B cell (primary cell): ENCODE measurements around the gene ZNF581. TPM values are rescaled to one million over a fixed set of nuclear protein-coding genes. Genes with fewer than 3 reads are reported as not detected.

Experiments used
- ATAC-seq: fragments of 200-7000 bp; cut with Tn5 transposase; one replicate; pipeline ENCODE4 v1.10.0; 2021; ENCODE audit warnings: low read depth, mild to moderate bottlenecking, moderate number of reproducible peaks, moderate library complexity
- CTCF ChIA-PET: fragments of 350-600 bp; sonication (Branson Sonifier 250); formaldehyde crosslinking; loops from one replicate; lab custom pipeline; 2021; ENCODE audit warnings: antibody characterized with exemption, inconsistent platforms; lab: Charles Lee
- POLR2A ChIA-PET: fragments of 350-600 bp; sonication (Branson Sonifier 250); formaldehyde crosslinking; loops from one replicate; lab custom pipeline; 2021; ENCODE audit warnings: antibody characterized with exemption; lab: Charles Lee
- DNase-seq: peaks from one replicate; pipeline ENCODE4 v3.0.0; 2013
- H2AFZ ChIP-seq: 2 replicates; pipeline ENCODE4 v1.6.1; 2012; ENCODE audit warnings: mild to moderate bottlenecking, low read depth, low read length; ENCODE audit not compliant: insufficient read depth, poor library complexity, severe bottlenecking
- H3K27ac ChIP-seq, 2 donors: 1 replicate in 1 of 2; 2 replicates in 1 of 2; pipeline ENCODE4 v1.5.1; 2012 to 2013; ENCODE audit warnings: low read length in 2 of 2, mild to moderate bottlenecking in 2 of 2, moderate library complexity in 1 of 2
- H3K27me3 ChIP-seq, 4 experiments: fragments of 200-600 bp in 1 of 4; sonication (generic) in 1 of 4; replicated peaks in 1 of 4; 1 replicate in 2 of 4; 2 replicates in 2 of 4; pipeline versions ENCODE4 v1.6.1 to v1.7.0; 2013 to 2016; ENCODE audit warnings: low read length in 3 of 4, mild to moderate bottlenecking in 2 of 4, mixed read lengths in 1 of 4, moderate library complexity in 1 of 4; ENCODE audit not compliant: insufficient read depth in 4 of 4, control insufficient read depth in 3 of 4; ENCODE audit errors: control extremely low read depth in 1 of 4
- H3K36me3 ChIP-seq, 2 experiments: replicated peaks in 1 of 2; 1 replicate in 1 of 2; 2 replicates in 1 of 2; pipeline versions ENCODE4 v1.6.1 to v1.7.1; 2013; ENCODE audit warnings: low read length in 1 of 2; ENCODE audit not compliant: insufficient read depth in 2 of 2, control insufficient read depth in 1 of 2; ENCODE audit errors: control extremely low read depth in 1 of 2, extremely low read depth in 1 of 2
- H3K4me1 ChIP-seq, 2 donors: fragments of 200-600 bp in 1 of 2; sonication (generic) in 1 of 2; 1 replicate in 1 of 2; 2 replicates in 1 of 2; pipeline versions ENCODE4 v1.5.1 to v1.6.1; 2013 to 2017; ENCODE audit warnings: low read length in 2 of 2; ENCODE audit not compliant: control insufficient read depth in 2 of 2, insufficient read depth in 2 of 2
- H3K4me2 ChIP-seq: replicated peaks from 2 replicates; pipeline ENCODE3; 2012; ENCODE audit warnings: mild to moderate bottlenecking, low read depth, low read length; ENCODE audit not compliant: poor library complexity, severe bottlenecking
- H3K4me3 ChIP-seq, 5 experiments: fragments of 200-600 bp in 1 of 5; sonication (generic) in 1 of 5; 1 replicate in 3 of 5; 2 replicates in 2 of 5; pipeline versions ENCODE4 v1.5.1 to v1.7.0; 2011 to 2016; ENCODE audit warnings: low read length in 4 of 5, mild to moderate bottlenecking in 4 of 5, low read depth in 2 of 5, control low read depth in 1 of 5, moderate library complexity in 1 of 5; ENCODE audit not compliant: insufficient read depth in 1 of 5; ENCODE audit errors: control extremely low read depth in 1 of 5, extremely low read depth in 1 of 5
- H3K79me2 ChIP-seq: fragments of 200-600 bp; sonication (generic); one replicate; pipeline ENCODE4 v1.6.0; 2016; ENCODE audit warnings: low read length; ENCODE audit not compliant: control insufficient read depth, insufficient read depth
- H3K9ac ChIP-seq: fragments of 200-600 bp; sonication (generic); 2 replicates; pipeline ENCODE4 v1.6.1; 2017; ENCODE audit warnings: mild to moderate bottlenecking, low read length, moderate library complexity
- H3K9me3 ChIP-seq, 3 donors: one replicate each; pipeline versions ENCODE4 v1.6.1 to v1.7.1; 2013; ENCODE audit warnings: low read length in 2 of 3; ENCODE audit not compliant: control insufficient read depth in 2 of 3, insufficient read depth in 1 of 3; ENCODE audit errors: control extremely low read depth in 1 of 3
- H4K20me1 ChIP-seq: 2 replicates; pipeline ENCODE4 v1.6.0; 2012; ENCODE audit warnings: mild to moderate bottlenecking, low read length; ENCODE audit not compliant: insufficient read depth, control insufficient read depth, poor library complexity, severe bottlenecking
- H3K27ac Mint-ChIP-seq: one replicate; pipeline ENCODE4 v1.8.0; 2021; ENCODE audit warnings: mixed read lengths
- H3K27me3 Mint-ChIP-seq: one replicate; pipeline ENCODE4 v1.8.0; 2021; ENCODE audit warnings: mixed read lengths
- H3K4me1 Mint-ChIP-seq: one replicate; pipeline ENCODE4 v1.8.0; 2021; ENCODE audit warnings: mixed read lengths
- H3K4me3 Mint-ChIP-seq: one replicate; pipeline ENCODE4 v1.8.0; 2021; ENCODE audit warnings: mixed read lengths
- H3K9me3 Mint-ChIP-seq: one replicate; pipeline ENCODE4 v1.8.0; 2022; ENCODE audit warnings: mixed read lengths; ENCODE audit not compliant: insufficient read depth
- CTCF ChIP-seq: fragments of 200-600 bp; IDR thresholded peaks from one replicate; pipeline ENCODE4 v1.8.0; 2022; ENCODE audit warnings: antibody characterized with exemption, mild to moderate bottlenecking
- EZH2 ChIP-seq: IDR thresholded peaks from 2 replicates; pipeline ENCODE4 v1.6.1; 2012; ENCODE audit warnings: borderline replicate concordance, low read depth, mild to moderate bottlenecking, moderate library complexity, low read length; ENCODE audit not compliant: insufficient read depth, poor library complexity, severe bottlenecking
- WGBS: methylation state at CpG from one replicate; pipeline ENCODE4 v1.1.5; 2013; ENCODE audit warnings: missing lambda C conversion rate; ENCODE audit not compliant: insufficient coverage; 5-methylcytosine and 5-hydroxymethylcytosine counted together
- intact Hi-C: fragments of 100-400 bp; cut with micrococcal nuclease; formaldehyde crosslinking; loops from one replicate; pipeline ENCODE4 v1.10.0; 2022
- polyA plus RNA-seq: library from polyadenylated mRNA; depleted of rRNA; stranded (reverse); fragments of >200 nt; gene quantifications from 2 replicates; pipeline ENCODE4 v1.2.3, GENCODE V29; 2012
- total RNA-seq, 2 donors: library from RNA; stranded (reverse); fragments of 120-200 nt in 1 of 2; gene quantifications; 1 replicate in 1 of 2; 2 replicates in 1 of 2; pipeline versions ENCODE4 v1.2.3 to v1.2.4, GENCODE V29; 2013 to 2022

ZNF581 gene
- total and polyA plus RNA-seq, 2 donors (not counting 1 experiment from before 2014, with no cell fraction given) = 48.2 to 51.3 TPM

GRCh38 chr19:55672418-55672817 lies 29.0 kb downstream of the ZNF581 start:
- intact Hi-C loops = no loop called here
- Histone ChIP-seq H3K4me1 (peaks cover 18 to 32% of the 10 kb centered on the region in 2 donors), H3K27ac (no peak overlapping the region), H3K9ac (no peak overlapping the region), H4K20me1 (peaks cover 76% of the 10 kb centered on the region), H3K4me3 (no peak overlapping the region), H3K27me3 (no peaks in the 10 kb centered on the region), H3K36me3 (peaks cover 0 to 63% of the 10 kb centered on the region in 2 experiments), H3K79me2 (peaks cover 70% of the 10 kb centered on the region), H2AFZ (no peak overlapping the region), H3K9me3 (no peaks in the 10 kb centered on the region), H3K4me2 (no peak overlapping the region)
- Mint-ChIP-seq H3K9me3 (no peaks in the 10 kb centered on the region), H3K27me3 (no peaks in the 10 kb centered on the region), H3K4me3 (no peak overlapping the region), H3K27ac (peak overlapping the region; percentile 46), H3K4me1 (peaks cover 48% of the 10 kb centered on the region)
- POLR2A ChIA-PET = no interaction called here
- CTCF ChIA-PET = interaction anchor here (1.0 to 3.7 kb wide), 6 partner anchors 15 to 137 kb away, joined by 4 to 46 read pairs (median 5); partner anchors contain the start of gene CCDC106
- ATAC-seq (no peak), DNase-seq (no peak)
- WGBS = 90% methylated on average over 2 of the region's 5 CpGs
- no peak for TF ChIP-seq EZH2
- no peak for TF ChIP-seq CTCF

- peaks cover 58% of the 10 kb centered on the region for H3K4me1 Mint-ChIP-seq
Observed at GRCh38 chr19:55673465-55673864, 30.0 kb downstream of the ZNF581 start.

More at GRCh38 chr19:55673465-55673864, 30.0 kb downstream of the ZNF581 start:
- WGBS = no CpG with 5 or more reads among the region's 9 CpGs
- no peaks in the 10 kb centered on the region for H3K9me3 Mint-ChIP-seq
- H3K36me3 ChIP-seq = peaks cover 0 to 57% of the 10 kb centered on the region in 2 experiments
- no peaks in the 10 kb centered on the region for H3K27me3 Mint-ChIP-seq
- H3K27ac Mint-ChIP-seq = peak overlapping the region; percentile 79
- no peak for TF ChIP-seq EZH2
- TF ChIP-seq CTCF = no peak
- H3K4me3 ChIP-seq = no peak overlapping the region
- no peak overlapping the region for H3K9ac ChIP-seq
- peaks cover 68% of the 10 kb centered on the region for H3K79me2 ChIP-seq
- no peak for ATAC-seq
- no peak for DNase-seq
- H3K4me2 ChIP-seq = no peak overlapping the region
- intact Hi-C loops = no loop called here
- peaks cover 28 to 43% of the 10 kb centered on the region in 2 donors for H3K4me1 ChIP-seq
- peak overlapping the region; percentile 63 for H3K4me3 Mint-ChIP-seq
- ChIA-PET CTCF (interaction anchor here (0.9 to 3.7 kb wide), 5 partner anchors 11 to 41 kb away, joined by 3 to 46 read pairs (median 4); partner anchors contain the start of genes CCDC106 and U2AF2), POLR2A (interaction anchor here (1.1 kb wide), 1 partner anchor 36 kb away, joined by 3 read pairs; no protein-coding TSS in a partner anchor)
- no peaks in the 10 kb centered on the region for H3K9me3 ChIP-seq
- H4K20me1 ChIP-seq = peaks cover 73% of the 10 kb centered on the region
- peak overlapping the region in 1 of 2 donors; percentile 29 for H3K27ac ChIP-seq
- no peaks in the 10 kb centered on the region for H3K27me3 ChIP-seq
- no peak overlapping the region for H2AFZ ChIP-seq
